GM03348 (cell line): Measurements from ENCODE around the gene SEMA6C.

Source experiments
- DNase-seq: peaks from one replicate; pipeline ENCODE4 v3.0.0; 2012; ENCODE audit warnings: low spot score

SEMA6C gene

GRCh38 chr1:151158326-151158725 is 11.9 kb upstream of the SEMA6C start:
- DNase-seq, result no peak

GRCh38 chr1:151157067-151157531 is 10.7 kb upstream of the SEMA6C start:
- DNase-seq, result no peak

GRCh38 chr1:151156515-151156819 is 10.0 kb upstream of the SEMA6C start, which contains the start of gene TNFAIP8L2:
Gene TNFAIP8L2 (plus strand): TSS chr1:151156649. CDS start chr1:151158698, 2,049 bp downstream.
- no peak for DNase-seq

DNA sequence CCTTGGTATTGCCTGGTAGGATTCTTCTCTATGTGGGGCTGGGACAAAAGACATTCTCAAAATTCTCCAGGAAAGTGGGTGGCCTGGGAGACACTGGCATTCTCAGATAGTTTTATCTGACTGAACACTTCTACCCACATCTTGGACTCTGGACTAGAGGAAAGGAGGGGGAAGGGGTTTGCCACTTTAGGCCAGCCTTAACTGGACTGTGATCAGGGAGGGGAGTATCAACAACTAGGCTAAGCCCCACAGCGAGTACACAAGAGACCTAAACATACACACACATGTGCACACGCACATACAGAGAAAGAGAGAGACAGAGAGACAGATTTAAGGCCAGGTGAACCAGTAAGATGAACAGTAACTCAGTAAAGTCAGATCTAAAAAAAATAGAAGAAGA is 1.2 kb upstream of the SEMA6C start:
- DNase-seq, result no peak

DNA sequence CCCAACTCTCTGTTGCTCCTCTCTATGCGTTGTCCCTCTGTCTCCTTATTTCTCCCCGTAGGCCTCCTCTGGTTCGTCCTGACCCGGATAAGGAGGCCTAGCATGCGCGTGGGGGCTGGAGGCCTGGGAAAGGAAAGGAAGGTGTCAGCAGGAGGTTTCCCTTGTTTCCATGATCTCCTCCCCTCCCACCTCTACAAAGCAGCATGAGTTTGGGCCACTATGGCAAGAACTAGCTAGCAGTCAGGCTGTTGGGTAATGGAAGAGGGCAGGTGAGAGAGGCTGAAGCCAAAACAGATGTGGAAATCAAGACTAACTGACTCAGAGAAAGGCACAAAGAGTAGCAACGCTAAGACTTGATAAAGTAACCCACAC is 687 bp upstream of the SEMA6C start:
- DNase-seq, result no peak

DNA sequence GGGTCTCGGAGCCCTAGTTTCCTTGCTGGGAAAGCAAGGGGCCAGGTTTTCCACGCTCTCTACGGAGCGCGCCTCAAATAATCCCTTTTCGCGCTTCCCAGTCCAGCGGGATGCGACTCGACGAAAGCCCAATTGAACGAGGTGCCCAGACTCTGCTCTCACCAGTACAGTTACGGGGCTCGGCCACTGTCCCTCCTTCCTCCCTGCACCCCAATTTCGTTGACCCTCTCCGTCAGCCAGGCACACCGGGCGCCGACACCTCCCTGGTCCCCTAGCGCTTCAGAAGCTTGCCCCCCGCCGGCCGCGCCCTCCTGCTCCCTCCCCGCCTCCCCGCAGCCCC is 389 bp downstream of the SEMA6C start:
- DNase-seq, result peak; percentile 31

DNA sequence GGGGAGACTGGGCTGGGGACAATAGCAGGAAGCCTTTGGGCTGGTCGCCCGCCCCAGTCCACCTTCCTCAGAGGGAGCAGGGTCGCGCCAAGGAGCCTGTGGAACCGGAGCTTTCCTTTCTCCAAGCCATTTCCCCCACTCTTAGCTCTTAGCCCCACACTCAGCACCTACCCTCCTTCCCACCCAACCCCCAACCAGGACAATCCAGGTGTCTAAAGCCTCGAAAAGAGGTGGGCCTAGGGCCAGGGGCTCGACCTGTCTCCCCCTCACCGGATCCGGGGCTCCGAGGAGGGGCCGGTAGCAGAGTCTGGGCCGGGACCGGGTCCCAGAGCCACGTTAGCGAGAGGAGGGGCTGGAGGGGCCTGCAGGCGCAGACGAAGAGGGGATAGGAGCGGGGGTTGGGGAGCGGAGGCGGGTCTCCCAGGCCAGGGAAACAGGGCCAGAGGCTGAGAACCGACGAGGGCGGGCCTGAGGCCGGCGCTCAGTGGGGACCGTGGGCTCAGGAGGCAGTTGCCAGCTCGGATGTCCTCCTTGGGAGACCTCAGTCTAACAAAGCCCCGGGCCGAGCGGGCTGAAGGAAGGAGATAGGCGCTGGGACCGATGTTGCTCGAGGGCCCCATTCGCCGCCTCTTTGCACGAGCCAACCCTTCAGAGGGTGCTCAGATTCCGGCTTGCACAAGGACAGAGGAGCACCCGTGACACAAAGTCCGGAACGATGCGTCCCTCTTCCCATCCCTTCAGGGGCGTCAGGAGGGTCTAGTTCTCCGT is 943 bp downstream of the SEMA6C start:
- peak; percentile 35 for DNase-seq

DNA sequence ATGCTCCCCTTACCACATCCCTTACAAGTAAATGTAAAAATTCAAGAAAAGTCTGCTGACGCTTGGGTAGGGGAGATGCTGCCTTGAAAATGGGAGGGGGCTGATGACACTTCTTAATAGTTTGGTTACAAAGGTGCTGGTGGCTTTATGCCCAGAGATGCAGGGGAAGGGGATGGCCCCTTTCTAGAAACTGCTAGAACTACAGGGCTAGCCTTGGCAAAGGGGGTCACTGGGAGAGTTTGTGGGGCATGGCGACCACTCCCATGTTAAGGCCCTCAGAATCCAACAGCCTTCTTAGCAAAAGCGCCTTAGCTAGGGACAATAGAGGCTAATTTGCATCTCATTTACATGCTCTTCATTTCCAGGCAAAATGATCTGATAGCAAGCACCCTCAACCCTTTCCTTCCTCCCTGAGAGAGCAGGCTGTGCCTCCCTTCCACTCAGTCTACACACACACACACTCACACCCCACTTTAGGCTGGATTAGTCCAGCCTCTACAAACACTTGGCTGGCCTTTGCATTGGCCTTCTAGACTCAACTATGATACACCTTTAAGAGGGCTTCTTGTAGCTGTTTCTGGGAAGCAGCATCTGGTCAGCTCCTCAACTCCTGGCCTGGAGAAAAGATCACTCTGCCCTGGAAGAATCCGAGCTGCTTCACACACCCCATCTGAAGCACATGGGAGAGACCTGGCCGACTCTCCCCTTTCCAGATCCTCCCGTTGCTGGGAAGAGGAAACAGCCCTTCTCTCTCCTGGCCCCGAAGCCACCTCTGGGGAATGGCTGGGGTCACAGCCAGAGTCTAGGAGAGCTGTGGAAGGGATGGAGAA is 1.7 kb downstream of the SEMA6C start:
- no peak for DNase-seq

- no peak for DNase-seq
Measured at GRCh38 chr1:151143986-151144385, 2.4 kb downstream of the SEMA6C start.

GRCh38 chr1:151143057-151143435 is 3.4 kb downstream of the SEMA6C start:
- DNase-seq, result no peak

- no peak for DNase-seq
Measured at GRCh38 chr1:151142411-151143056, 3.9 kb downstream of the SEMA6C start.

GRCh38 chr1:151137789-151138188 is 8.6 kb downstream of the SEMA6C start:
- no peak for DNase-seq

- no peak for DNase-seq
Measured at GRCh38 chr1:151135433-151136385, 10.7 kb downstream of the SEMA6C start.

DNA sequence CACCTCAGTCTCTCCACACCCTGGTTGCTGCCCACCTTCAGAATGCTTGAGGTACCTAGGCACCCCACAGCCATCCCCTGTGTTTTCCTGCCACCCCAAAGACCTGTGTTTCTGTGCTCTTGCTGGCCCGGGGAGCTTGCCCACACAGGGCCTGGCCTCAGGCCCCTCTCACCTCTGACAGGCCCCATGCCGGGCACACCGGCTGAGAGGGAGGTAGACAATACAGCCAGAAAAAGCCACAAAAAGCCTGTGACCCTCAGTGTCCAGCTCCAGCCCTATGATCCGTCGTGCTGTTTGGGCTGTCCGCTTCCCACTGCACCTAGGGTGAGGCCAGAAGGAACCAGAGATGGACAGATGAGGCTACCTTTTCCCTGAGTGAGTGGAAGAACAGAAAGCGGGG is 11.4 kb downstream of the SEMA6C start:
- DNase-seq, result no peak

GRCh38 chr1:151134396-151134795 is 12.0 kb downstream of the SEMA6C start:
- no peak for DNase-seq

GRCh38 chr1:151133018-151133806 is 13.2 kb downstream of the SEMA6C start:
- DNase-seq, result no peak

GRCh38 chr1:151132335-151133017 is 14.0 kb downstream of the SEMA6C start:
- no peak for DNase-seq

DNA sequence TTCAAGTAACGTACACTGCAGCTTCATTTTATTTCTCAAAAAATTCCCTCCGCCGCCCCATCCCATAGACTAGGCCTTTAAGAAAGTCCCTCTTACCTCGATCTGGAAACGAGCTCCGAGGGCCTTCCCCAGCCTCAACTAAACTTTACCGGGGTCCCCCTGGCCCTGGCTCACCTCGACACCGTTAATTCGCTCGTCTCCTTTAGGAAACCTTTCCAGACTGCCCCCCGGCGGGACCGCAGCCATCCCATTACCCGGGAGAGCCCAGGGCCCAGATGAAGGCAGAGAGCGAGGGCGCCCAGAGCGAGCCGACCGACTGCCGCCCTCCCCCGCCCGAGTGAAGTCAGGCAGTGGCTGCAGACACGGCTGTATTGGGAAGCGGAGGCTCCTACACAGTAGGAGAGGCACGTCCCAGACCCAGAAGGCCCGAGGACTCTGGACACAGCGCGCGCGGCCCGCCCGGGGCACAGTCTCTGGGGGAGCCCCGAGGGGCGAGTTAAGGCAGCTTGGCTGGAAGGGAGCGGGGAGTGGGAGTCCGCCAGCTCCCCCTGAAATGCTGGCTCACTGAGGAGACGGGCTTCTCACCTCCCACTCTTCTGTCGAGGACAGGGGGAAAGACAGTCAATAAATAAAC is 14.6 kb downstream of the SEMA6C start:
- peak; percentile 51 for DNase-seq

DNA sequence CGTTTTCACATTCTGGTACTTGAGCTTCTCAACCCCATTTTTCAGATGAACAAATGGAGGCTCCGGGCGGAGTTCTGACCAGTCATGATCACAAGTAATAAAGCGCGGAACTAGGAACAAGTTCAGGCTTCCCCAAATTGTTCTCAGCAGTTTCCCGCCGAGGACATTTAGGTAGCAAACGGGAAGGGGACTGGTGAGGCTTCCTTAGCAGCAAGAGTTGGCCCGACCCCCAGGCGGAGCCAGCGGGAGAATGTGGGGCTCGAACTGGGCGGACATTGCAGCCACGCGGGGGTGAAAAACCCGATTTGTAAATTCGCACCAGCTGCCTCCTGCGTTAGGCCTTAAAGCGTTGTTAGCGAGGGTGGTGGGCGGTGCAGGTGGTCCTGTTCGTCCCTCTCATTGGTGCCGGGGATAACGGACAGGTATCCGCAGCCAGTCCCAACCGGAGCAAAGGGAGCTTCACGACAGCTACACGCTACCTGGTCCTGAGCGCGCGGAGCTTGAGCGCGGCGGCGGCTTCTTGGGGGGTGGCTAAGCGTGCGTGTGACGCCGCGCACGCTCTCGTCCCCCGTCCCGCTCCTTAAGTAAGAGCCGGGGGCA is 15.3 kb downstream of the SEMA6C start:
- DNase-seq, result peak; percentile 90

GRCh38 chr1:151128800-151129199 is 17.6 kb downstream of the SEMA6C start:
- DNase-seq, result no peak
